DMS153 treated with DMSO at 0.1 percent for 48 hours (cell line): ENCODE results near the gene SFTPD.

Experiments used
- DNase-seq: peaks from one replicate; lab custom pipeline; 2025; ENCODE audit not compliant: unreplicated experiment; lab: John Stamatoyannopoulos, UW

The SFTPD gene

DNA sequence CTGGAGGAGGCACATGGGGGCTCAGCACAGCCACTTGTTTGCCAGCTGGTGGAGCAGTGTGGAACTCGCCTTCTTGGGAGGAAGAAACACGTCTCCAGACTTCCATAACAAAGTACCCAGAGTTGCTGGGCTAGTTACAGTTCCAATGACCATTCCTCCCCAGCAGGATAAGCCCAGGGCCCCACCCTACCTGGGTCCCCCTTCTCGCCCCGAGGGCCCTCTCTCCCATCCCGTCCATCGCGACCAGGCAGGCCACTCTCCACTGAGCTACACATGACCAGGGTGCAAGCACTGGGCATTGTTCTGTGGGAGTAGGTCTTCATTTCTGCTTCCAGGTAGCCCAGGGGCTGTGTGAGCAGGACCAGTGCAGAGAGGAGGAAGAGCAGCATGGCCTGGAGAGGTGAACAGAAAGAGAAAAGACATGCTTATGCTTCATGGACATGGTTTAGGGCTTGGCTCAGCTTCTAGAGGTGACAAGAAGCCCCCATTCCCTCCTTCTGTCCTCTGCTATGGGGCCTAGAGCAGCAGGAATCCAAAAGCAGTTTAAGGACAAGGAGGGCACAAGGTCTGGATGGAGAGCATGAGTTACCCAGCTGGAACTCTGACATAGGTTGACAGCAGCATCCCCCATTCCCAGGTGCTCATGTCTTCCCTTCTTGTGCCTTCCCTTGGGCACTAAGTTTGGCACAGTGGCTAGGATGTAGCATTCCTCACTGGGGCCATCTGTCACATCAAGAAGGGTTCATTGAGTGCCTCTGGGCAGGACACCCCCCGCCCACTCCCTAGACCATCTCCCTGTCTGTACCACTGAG, 2.4 kb downstream of the SFTPD start:
- no peak for DNase-seq

GRCh38 chr10:79944428-79945395, 4.2 kb downstream of the SFTPD start:
- no peak for DNase-seq

DNA sequence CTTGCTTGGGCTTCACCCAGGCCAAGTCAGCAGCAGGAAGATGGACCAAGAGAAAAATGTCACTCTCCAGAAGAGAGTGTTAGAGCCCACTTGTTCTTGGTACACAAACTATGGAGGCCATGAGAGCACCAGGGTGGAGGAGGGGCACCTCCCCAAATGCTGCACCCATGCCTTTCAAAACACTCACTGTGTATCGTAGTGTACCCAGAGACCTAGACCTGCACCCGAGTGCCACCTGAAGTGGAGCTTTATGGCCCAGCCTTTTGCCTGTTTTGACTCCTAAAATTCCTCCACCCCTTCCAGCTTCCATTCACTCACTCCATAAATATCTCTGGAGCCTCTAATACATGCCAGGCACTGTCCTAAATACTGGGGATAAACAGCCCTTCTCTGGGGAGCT, 5.0 kb downstream of the SFTPD start:
- no peak for DNase-seq

- no peak for DNase-seq
Observed at GRCh38 chr10:79942261-79943185, 6.4 kb downstream of the SFTPD start.

DNA sequence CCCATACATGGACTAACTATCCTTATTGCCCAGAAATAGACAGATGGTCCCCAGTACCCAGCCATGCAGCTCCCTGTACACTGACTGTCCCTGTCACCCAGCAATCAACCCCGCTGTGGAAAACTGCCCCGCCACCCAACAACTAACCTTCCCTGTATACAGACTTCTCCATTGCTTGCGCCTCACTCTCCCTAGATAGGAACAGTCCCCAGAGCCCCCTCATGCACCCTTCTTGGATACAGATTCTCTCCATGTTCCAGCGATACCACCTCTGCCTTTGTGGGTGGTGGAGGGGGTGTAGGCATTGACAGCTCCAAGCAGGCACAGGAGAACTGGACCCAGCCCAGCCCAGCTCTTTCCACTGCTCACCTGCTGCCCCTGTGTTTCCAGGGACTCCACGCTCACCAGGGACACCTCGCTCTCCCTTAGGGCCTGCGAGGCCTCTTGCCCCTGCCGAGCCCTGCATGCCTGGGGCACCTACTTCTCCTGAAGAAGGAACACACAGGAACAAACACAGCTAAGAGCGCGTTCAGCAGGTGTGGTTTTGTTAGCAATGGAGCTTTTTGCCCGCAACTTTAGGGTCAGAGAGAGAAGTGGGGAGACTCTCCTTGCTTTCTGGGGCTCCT, 7.2 kb downstream of the SFTPD start:
- no peak for DNase-seq

DNA sequence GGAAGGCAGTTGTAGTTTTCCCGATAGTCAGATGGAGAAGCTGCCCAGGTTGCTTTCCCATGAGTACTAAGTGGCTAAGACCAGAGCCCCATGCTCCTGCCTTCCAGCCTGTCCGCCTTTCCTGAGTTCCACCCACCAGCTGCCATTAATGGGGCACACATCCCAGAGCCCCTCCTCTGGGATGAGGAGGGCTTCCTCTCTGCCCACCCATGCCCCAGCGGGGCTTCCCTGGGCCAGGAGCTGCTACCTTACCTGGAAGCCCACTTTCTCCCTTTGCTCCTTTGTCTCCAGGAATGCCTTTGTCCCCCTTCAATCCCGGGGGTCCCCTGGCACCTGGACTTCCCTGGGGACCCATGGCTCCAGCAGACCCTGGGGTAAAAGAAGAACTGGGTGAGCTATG, 7.8 kb downstream of the SFTPD start:
- no peak for DNase-seq

GRCh38 chr10:79940431-79940830, 8.5 kb downstream of the SFTPD start:
- DNase-seq: no peak

DNA sequence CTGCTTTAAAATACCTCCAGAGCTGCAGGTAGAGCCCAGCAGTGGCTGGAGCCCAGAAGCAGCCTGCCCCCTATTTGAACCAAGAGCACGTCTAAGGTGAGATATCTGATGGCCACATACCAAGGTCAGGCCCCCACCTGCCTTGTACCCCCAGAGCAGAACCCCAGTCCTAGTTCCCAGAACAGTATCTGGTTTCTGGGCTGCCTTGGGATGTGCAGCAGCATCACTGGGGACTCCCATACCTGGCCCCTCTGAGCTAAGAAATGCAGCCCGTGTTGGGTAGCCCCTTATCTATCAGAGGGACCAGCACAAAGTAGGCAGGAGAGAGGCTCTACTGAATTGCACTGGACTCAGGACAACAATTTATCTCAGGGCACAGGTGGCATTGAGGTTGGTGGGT, 8.9 kb downstream of the SFTPD start:
- DNase-seq: no peak

- DNase-seq: no peak
Observed at GRCh38 chr10:79938728-79939406, 10.0 kb downstream of the SFTPD start.

- no peak for DNase-seq
Observed at GRCh38 chr10:79937701-79938151, 11.2 kb downstream of the SFTPD start.

- DNase-seq: no peak
Observed at GRCh38 chr10:79936625-79937615, 12.0 kb downstream of the SFTPD start.

- DNase-seq: no peak
Observed at GRCh38 chr10:79933961-79934360, 14.9 kb downstream of the SFTPD start.

DNA sequence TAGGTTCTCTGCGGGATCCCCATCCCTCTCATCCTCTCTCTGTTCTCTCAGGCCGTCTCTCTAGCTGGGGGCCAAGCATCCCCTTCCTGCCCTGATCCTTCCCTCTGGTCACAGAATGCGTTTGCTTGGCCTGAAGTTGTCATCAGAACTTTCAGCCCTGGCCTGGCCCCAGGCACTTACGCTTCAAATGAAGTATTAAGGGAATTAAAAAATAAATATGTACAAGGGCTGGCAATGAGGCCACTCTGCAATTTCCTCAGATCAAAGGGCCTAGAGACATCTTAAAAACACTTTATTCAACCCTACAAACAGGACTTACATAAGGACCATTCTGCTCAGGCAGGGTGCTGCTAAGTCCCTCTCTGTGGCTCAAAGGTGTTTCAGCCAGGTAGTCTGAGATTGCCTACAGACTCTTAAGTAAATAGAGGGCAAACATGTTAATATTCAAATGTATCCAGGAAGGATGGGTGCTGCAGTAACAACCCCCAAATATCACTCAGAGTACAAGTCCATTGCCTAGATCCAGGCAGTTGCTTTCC, 16.0 kb downstream of the SFTPD start:
- no peak for DNase-seq

DNA sequence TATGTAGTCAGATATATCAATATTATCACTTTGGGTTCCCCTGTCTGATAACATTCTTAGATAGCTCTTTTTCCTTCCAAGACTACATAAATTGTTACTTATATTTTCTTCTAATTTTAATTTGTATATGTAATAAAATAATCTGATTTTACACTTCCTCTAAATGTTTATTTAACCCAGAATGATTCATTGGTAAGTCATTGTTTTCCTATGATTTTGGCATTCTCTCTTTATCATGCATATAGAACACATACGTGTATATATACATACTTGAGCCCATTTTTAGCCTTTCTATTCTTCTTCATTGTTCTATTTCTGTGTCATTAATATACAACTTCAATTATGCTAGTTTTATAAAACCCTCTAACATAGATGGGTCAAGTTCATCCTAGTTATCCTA, 16.6 kb downstream of the SFTPD start:
- no peak for DNase-seq

DNA sequence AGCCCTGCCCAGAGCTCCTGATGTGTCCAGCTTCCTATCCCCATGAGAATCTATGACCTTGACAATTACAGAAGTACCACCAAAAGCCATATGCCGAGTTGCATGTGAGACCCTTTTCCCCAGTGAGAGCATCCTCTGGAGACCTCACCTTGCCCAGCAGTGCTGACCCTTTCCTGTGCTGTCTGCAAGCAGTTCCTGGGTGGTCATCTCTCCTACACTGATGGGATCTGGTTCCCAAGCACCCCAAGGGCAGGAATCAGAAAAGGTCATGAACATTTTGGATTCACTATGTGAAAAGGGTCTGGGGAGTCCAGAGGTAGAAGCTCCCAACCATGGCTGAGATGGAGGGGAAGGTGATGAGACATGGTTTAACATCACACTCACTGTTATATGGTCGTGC, 18.2 kb downstream of the SFTPD start:
- DNase-seq: no peak

- no peak for DNase-seq
Observed at GRCh38 chr10:79930267-79930666, 18.6 kb downstream of the SFTPD start.

DNA sequence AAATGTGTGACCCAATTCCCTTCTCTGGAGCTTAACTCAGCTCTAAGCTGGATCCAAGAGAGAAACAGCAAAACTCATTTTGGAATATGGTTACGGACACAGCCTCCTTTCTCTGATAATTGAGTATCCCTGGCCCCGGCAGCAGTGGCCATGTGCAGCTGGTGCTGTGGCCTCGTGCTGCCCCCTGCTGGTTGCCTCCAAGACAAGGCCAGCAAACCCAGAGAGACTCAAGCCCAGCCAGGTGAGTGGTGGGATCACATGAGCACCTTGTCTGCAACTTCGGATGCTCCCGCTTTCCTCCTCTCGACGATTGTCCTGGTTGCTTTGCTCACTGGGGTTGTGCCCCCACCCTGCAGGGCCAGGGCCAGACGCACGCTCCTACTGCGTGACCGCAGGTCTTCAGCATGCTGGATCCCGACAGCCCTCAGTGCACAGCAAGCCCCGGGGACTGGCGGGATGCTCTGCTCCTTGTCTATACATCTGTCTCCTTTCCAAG, 19.4 kb downstream of the SFTPD start:
- peak; percentile 67 for DNase-seq

DNA sequence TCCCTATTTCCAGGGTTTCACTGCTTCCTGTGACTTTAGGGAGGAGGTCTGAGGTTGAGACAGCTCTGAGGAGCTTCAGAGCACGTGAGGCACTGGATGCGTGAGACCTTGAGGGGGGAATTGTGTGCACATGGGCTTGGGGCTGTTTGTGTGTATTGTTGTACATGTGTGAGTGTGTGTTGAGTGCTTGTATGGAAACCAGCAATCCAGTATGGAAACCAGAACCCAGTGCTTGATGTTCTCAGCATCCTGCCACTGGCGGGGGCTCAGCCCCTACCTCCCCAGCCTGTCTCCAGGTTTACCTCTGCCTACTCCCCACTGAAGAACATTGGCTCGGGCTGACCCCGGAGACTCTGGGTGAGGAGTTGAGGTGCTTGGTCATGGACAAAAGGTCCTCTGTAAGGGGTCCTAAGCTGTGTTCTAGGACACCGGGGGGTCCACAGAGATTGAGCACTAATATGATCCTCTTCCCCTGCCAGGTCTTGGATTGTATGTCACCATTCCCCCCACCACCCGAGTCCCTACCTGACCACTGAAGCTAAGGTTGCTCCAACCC, 20.8 kb downstream of the SFTPD start:
- DNase-seq: no peak
